Uterus (tissue), 4 donors: ENCODE data around the gene VPS26B. TPM values are rescaled to one million over a fixed set of nuclear protein-coding genes. Genes with fewer than 3 reads are reported as not detected.
"Not testable (repeated sequence)": the region's sequence is repeated elsewhere in the genome, so short reads cannot be mapped to it uniquely, and the experiment has no call there.

Source experiments
- DNase-seq, 2 donors: peaks; one replicate each; pipeline ENCODE4 v3.0.0-alpha.2; 2019 to 2020
- H3K27ac ChIP-seq, 2 donors: fragments of 200-600 bp; sonication (generic); 1 replicate in 1 of 2; 2 replicates in 1 of 2; pipeline ENCODE4 v1.5.1; 2016 to 2018
- H3K27me3 ChIP-seq, 2 donors: fragments of 200-600 bp; sonication (generic); one replicate each; pipeline ENCODE4 v1.5.1; 2018 to 2019; ENCODE audit warnings: control low read depth in 1 of 2
- H3K36me3 ChIP-seq, 2 donors: fragments of 200-600 bp; sonication (generic); one replicate each; pipeline ENCODE4 v1.5.1; 2019; ENCODE audit warnings: control low read depth in 1 of 2
- H3K4me1 ChIP-seq, 2 donors: fragments of 200-600 bp; sonication (generic); one replicate each; pipeline ENCODE4 v1.5.1; 2018 to 2019; ENCODE audit warnings: control low read depth in 1 of 2
- H3K4me3 ChIP-seq, 2 donors: fragments of 200-600 bp; sonication (generic); 1 replicate in 1 of 2; 2 replicates in 1 of 2; pipeline ENCODE4 v1.5.1; 2018 to 2019; ENCODE audit warnings: mild to moderate bottlenecking in 1 of 2
- H3K9me3 ChIP-seq, 2 donors: fragments of 200-600 bp; sonication (generic); one replicate each; pipeline ENCODE4 v1.5.1; 2019; ENCODE audit warnings: control low read depth in 1 of 2
- CTCF ChIP-seq, 4 experiments: fragments of 200-600 bp in 2 of 4; fragments of 450-650 bp in 2 of 4; sonication (generic) in 2 of 4; IDR thresholded peaks; one replicate each; pipeline ENCODE4 v1.5.1; 2016 to 2019; ENCODE audit warnings: antibody characterized with exemption in 4 of 4, mild to moderate bottlenecking in 2 of 4, moderate library complexity in 1 of 4
- POLR2A ChIP-seq, 2 donors: fragments of 450-650 bp; IDR thresholded peaks; one replicate each; pipeline ENCODE4 v1.6.1; 2016; ENCODE audit warnings: antibody characterized with exemption in 2 of 2, mild to moderate bottlenecking in 1 of 2, moderate library complexity in 1 of 2
- intact Hi-C: fragments of 100-400 bp; cut with DNase I; formaldehyde crosslinking; loops from one replicate; pipeline ENCODE4 v1.15.1; 2023; ENCODE audit warnings: low total_unique reads
- total RNA-seq, 4 donors: library from RNA; depleted of rRNA in 3 of 4; stranded (reverse); fragments of >200 nt in 3 of 4; gene quantifications; one replicate each; pipeline versions ENCODE4 v1.1.0 to v1.2.4, GENCODE V29; 2014 to 2023
- donor health status: DM: yes; HTN: yes; CAD: no.

The VPS26B gene
- total RNA-seq, 4 donors from 2014 or later, result 10.6 to 46.5 (median 39.8) TPM

GRCh38 chr11:134277183-134278001, 52.9 kb downstream of the VPS26B start:
- H3K36me3 ChIP-seq, result no peaks in the 10 kb centered on the region
- no peak for TF ChIP-seq POLR2A (IDR thresholded peaks at IDR 0.05)
- no peak for TF ChIP-seq CTCF (IDR thresholded peaks at IDR 0.05)
- peaks cover 0 to 4% of the 10 kb centered on the region in 2 donors for H3K9me3 ChIP-seq
- peak overlapping the region; percentile 13 to 25 for H3K27ac ChIP-seq
- intact Hi-C loops, result no loop called here
- DNase-seq, result no peak
- H3K27me3 ChIP-seq, result peaks cover 16 to 24% of the 10 kb centered on the region in 2 donors
- peaks cover 0 to 16% of the 10 kb centered on the region in 2 donors for H3K4me1 ChIP-seq
- H3K4me3 ChIP-seq, result peak overlapping the region; percentile 13 to 19

GRCh38 chr11:134278356-134278755, 53.9 kb downstream of the VPS26B start:
- intact Hi-C loops, result no loop called here
- Histone ChIP-seq H3K36me3 (no peaks in the 10 kb centered on the region), H3K27ac (no peak overlapping the region), H3K4me3 (no peak overlapping the region), H3K9me3 (peaks cover 0 to 4% of the 10 kb centered on the region in 2 donors), H3K4me1 (peaks cover 0 to 16% of the 10 kb centered on the region in 2 donors), H3K27me3 (peaks cover 16 to 24% of the 10 kb centered on the region in 2 donors)
- no peak for DNase-seq
- TF ChIP-seq CTCF (IDR thresholded peaks at IDR 0.05), result no peak
- TF ChIP-seq POLR2A (IDR thresholded peaks at IDR 0.05), result no peak

- H3K36me3 ChIP-seq, H3K4me1 ChIP-seq, intact Hi-C loops, H3K4me3 ChIP-seq, H3K9me3 ChIP-seq, H3K27me3 ChIP-seq, DNase-seq, H3K27ac ChIP-seq: not testable (repeated sequence)
Measured at GRCh38 chr11:134281635-134282034, 57.2 kb downstream of the VPS26B start.

- intact Hi-C loops, result no loop called here
- no peak for TF ChIP-seq POLR2A (IDR thresholded peaks at IDR 0.05)
- no peak for TF ChIP-seq CTCF (IDR thresholded peaks at IDR 0.05)
- no peak overlapping the region for H3K4me3 ChIP-seq
- H3K27me3 ChIP-seq, result peaks cover 0 to 3% of the 10 kb centered on the region in 2 donors
- no peaks in the 10 kb centered on the region for H3K4me1 ChIP-seq
- H3K36me3 ChIP-seq, result no peaks in the 10 kb centered on the region
- no peak for DNase-seq
- no peak overlapping the region for H3K27ac ChIP-seq
- peaks cover 0 to 4% of the 10 kb centered on the region in 2 donors for H3K9me3 ChIP-seq
Measured at GRCh38 chr11:134282121-134283045, 57.9 kb downstream of the VPS26B start.

- no peak overlapping the region for H3K4me3 ChIP-seq
- no peak for DNase-seq
- no peaks in the 10 kb centered on the region for H3K4me1 ChIP-seq
- no peaks in the 10 kb centered on the region for H3K36me3 ChIP-seq
- H3K27me3 ChIP-seq, result no peaks in the 10 kb centered on the region
- no peaks in the 10 kb centered on the region for H3K9me3 ChIP-seq
- no peak overlapping the region for H3K27ac ChIP-seq
- intact Hi-C loops, result no loop called here
- TF ChIP-seq CTCF (IDR thresholded peaks at IDR 0.05), result no peak
- TF ChIP-seq POLR2A (IDR thresholded peaks at IDR 0.05), result no peak
Measured at GRCh38 chr11:134283461-134284230, 59.2 kb downstream of the VPS26B start.

- H3K4me1 ChIP-seq, H3K27me3 ChIP-seq, intact Hi-C loops, DNase-seq, H3K9me3 ChIP-seq, H3K4me3 ChIP-seq, H3K27ac ChIP-seq, H3K36me3 ChIP-seq: not testable (repeated sequence)
Measured at GRCh38 chr11:134284349-134284748, 59.9 kb downstream of the VPS26B start.
